Trophoblast cell (in vitro differentiated cells and primary cell): Measurements from ENCODE around the gene DSN1.

Experiments
- DNase-seq, 2 donors: peaks; one replicate each; pipeline ENCODE4 v3.0.0-alpha.2; 2016
- H2AFZ ChIP-seq: 2 replicates; pipeline ENCODE4 v1.6.1; 2013; ENCODE audit warnings: low read length, moderate library complexity, mild to moderate bottlenecking; ENCODE audit not compliant: insufficient read depth, poor library complexity
- H2AK5ac ChIP-seq: 2 replicates; pipeline ENCODE4 v1.6.1; 2013; ENCODE audit warnings: mild to moderate bottlenecking, low read length
- H2BK120ac ChIP-seq: 2 replicates; pipeline ENCODE4 v1.6.1; 2013; ENCODE audit warnings: low read length, mild to moderate bottlenecking, moderate library complexity; ENCODE audit not compliant: insufficient read depth, poor library complexity
- H2BK12ac ChIP-seq: 2 replicates; pipeline ENCODE4 v1.6.1; 2013; ENCODE audit warnings: mild to moderate bottlenecking, low read length, moderate library complexity
- H2BK5ac ChIP-seq: 2 replicates; pipeline ENCODE4 v1.6.1; 2013; ENCODE audit warnings: low read length, low read depth, moderate library complexity, mild to moderate bottlenecking; ENCODE audit not compliant: poor library complexity
- H3K14ac ChIP-seq: 2 replicates; pipeline ENCODE4 v1.6.1; 2013; ENCODE audit warnings: mild to moderate bottlenecking, low read length
- H3K18ac ChIP-seq: 2 replicates; pipeline ENCODE4 v1.6.1; 2013; ENCODE audit warnings: mild to moderate bottlenecking, low read length
- H3K23ac ChIP-seq: 2 replicates; pipeline ENCODE4 v1.6.1; 2013; ENCODE audit warnings: low read length
- H3K27ac ChIP-seq: 2 replicates; pipeline ENCODE4 v1.5.1; 2013; ENCODE audit warnings: low read depth, mild to moderate bottlenecking, inconsistent platforms, low read length, moderate library complexity
- H3K27me3 ChIP-seq: 2 replicates; pipeline ENCODE4 v1.6.1; 2013; ENCODE audit warnings: inconsistent platforms, mild to moderate bottlenecking, low read length, moderate library complexity; ENCODE audit not compliant: insufficient read depth
- H3K36me3 ChIP-seq, 2 experiments: 1 replicate in 1 of 2; 2 replicates in 1 of 2; pipeline ENCODE4 v1.6.1; 2013; ENCODE audit warnings: low read length in 2 of 2, mild to moderate bottlenecking in 2 of 2, moderate library complexity in 1 of 2; ENCODE audit not compliant: insufficient read depth in 2 of 2, control insufficient read depth in 1 of 2
- H3K4ac ChIP-seq: 2 replicates; pipeline ENCODE4 v1.6.1; 2013; ENCODE audit warnings: low read depth, mild to moderate bottlenecking, low read length, moderate library complexity
- H3K4me1 ChIP-seq, 2 experiments: 1 replicate in 1 of 2; 2 replicates in 1 of 2; pipeline ENCODE4 v1.6.1; 2013; ENCODE audit warnings: low read length in 2 of 2, mild to moderate bottlenecking in 2 of 2, moderate library complexity in 1 of 2; ENCODE audit not compliant: insufficient read depth in 2 of 2, control insufficient read depth in 1 of 2
- H3K4me2 ChIP-seq: 2 replicates; pipeline ENCODE4 v1.6.1; 2013; ENCODE audit warnings: inconsistent platforms, mild to moderate bottlenecking, low read length, moderate library complexity
- H3K4me3 ChIP-seq: 2 replicates; pipeline ENCODE4 v1.5.1; 2013; ENCODE audit warnings: mild to moderate bottlenecking, low read depth, low read length, inconsistent platforms
- H3K79me1 ChIP-seq: one replicate; pipeline ENCODE4 v1.6.1; 2013; ENCODE audit warnings: low read length
- H3K79me2 ChIP-seq: 2 replicates; pipeline ENCODE4 v1.6.1; 2013; ENCODE audit warnings: low read length, mild to moderate bottlenecking; ENCODE audit not compliant: control insufficient read depth, insufficient read depth, poor library complexity
- H3K9ac ChIP-seq: 2 replicates; pipeline ENCODE4 v1.6.1; 2013; ENCODE audit warnings: mild to moderate bottlenecking, low read length
- H3K9me3 ChIP-seq: 2 replicates; pipeline ENCODE4 v1.6.1; 2013; ENCODE audit warnings: low read depth, mild to moderate bottlenecking, control low read depth, inconsistent platforms, low read length; ENCODE audit not compliant: insufficient read depth
- H4K12ac ChIP-seq: 2 replicates; pipeline ENCODE4 v1.6.1; 2013; ENCODE audit warnings: low read depth, mild to moderate bottlenecking, low read length, moderate library complexity
- H4K8ac ChIP-seq: 2 replicates; pipeline ENCODE4 v1.6.1; 2013; ENCODE audit warnings: low read depth, mild to moderate bottlenecking, low read length, moderate library complexity
- H4K91ac ChIP-seq: one replicate; pipeline ENCODE4 v1.6.1; 2013; ENCODE audit warnings: low read depth, mild to moderate bottlenecking, low read length, moderate library complexity
- WGBS: extraction: QIAGEN DNeasy Blood & Tissue Kit; methylation state at CpG from one replicate; pipeline ENCODE4 v1.1.7; 2013; ENCODE audit warnings: missing lambda C conversion rate; ENCODE audit not compliant: insufficient read length, insufficient coverage; ENCODE audit errors: extremely low coverage; 5-methylcytosine and 5-hydroxymethylcytosine counted together

The DSN1 gene

DNA sequence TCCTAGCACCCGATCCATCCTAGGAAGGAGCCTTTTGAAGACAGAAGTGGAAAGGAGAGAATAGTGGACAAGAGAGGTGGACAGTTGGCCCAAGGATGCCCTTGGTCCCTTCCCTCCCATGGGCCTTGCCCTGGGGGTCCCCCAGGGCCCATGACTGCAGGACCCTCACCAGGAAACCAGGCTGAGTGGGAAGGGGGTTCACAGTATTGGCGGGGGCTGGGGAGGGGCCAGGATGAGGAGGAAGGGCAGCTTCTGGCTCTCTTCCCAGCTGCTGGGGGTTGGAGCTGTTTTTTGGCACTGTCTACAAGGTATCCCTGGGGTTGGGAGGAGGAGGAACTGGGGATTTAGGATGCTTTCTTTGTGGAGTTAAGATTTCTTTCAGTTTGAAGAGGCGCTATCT is 4.0 kb upstream of the DSN1 start:
- Histone ChIP-seq H3K27ac (no peak overlapping the region), H3K79me1 (peaks cover 9% of the 10 kb centered on the region), H3K79me2 (peaks cover 8% of the 10 kb centered on the region), H3K14ac (no peak overlapping the region), H2AK5ac (no peak overlapping the region), H4K12ac (no peak overlapping the region), H3K23ac (no peak overlapping the region), H3K4ac (no peak overlapping the region), H4K8ac (no peak overlapping the region), H3K4me3 (no peak overlapping the region), H3K4me1 (no peaks in the 10 kb centered on the region), H2BK5ac (no peak overlapping the region), H2BK120ac (no peak overlapping the region), H3K9ac (no peak overlapping the region), H2BK12ac (no peak overlapping the region), H3K9me3 (no peaks in the 10 kb centered on the region), H3K4me2 (no peak overlapping the region), H3K18ac (no peak overlapping the region), H3K36me3 (no peaks in the 10 kb centered on the region), H4K91ac (no peak overlapping the region), H3K27me3 (no peaks in the 10 kb centered on the region), H2AFZ (no peak overlapping the region)
- no peak for DNase-seq
- whole genome bisulfite sequencing: no CpG with 5 or more reads among the region's 3 CpGs

GRCh38 chr20:36777167-36777566 is 3.6 kb upstream of the DSN1 start:
- Histone ChIP-seq H3K9me3 (no peaks in the 10 kb centered on the region), H3K36me3 (no peaks in the 10 kb centered on the region), H2BK120ac (no peak overlapping the region), H3K27me3 (no peaks in the 10 kb centered on the region), H2BK5ac (no peak overlapping the region), H3K14ac (no peak overlapping the region), H2AK5ac (no peak overlapping the region), H3K23ac (no peak overlapping the region), H4K12ac (no peak overlapping the region), H2BK12ac (no peak overlapping the region), H3K27ac (no peak overlapping the region), H3K4me3 (no peak overlapping the region), H3K9ac (no peak overlapping the region), H4K91ac (no peak overlapping the region), H3K18ac (no peak overlapping the region), H3K4ac (no peak overlapping the region), H3K4me1 (no peaks in the 10 kb centered on the region), H3K4me2 (no peak overlapping the region), H4K8ac (no peak overlapping the region), H3K79me2 (peaks cover 8% of the 10 kb centered on the region), H3K79me1 (peaks cover 9% of the 10 kb centered on the region), H2AFZ (no peak overlapping the region)
- DNase-seq: no peak
- no CpG with 5 or more reads among the region's 3 CpGs for WGBS

DNA sequence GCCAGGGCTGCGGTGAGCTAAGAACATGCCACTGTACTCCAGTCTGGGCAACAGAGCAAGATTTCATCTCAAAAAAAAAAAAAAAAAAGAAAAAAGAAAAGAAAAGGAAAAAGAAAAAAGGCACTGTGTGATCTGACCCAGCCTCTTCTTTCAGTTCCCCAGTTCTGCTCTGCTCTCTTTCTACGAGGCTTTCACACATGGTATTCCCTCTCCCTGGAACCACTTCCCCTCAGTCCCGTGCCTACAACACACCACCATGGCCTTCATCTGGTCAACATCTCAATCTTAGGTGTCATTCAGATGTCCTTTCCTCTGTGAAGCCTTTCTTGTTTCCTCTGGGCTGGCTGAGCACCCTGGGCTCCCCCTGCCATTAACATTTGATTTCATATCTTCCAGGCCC is 2.3 kb upstream of the DSN1 start:
- Histone ChIP-seq H3K23ac (no peak overlapping the region), H3K14ac (no peak overlapping the region), H2BK12ac (no peak overlapping the region), H3K4me1 (no peaks in the 10 kb centered on the region), H3K36me3 (peaks cover 0 to under 1% of the 10 kb centered on the region in 2 experiments), H3K9me3 (no peaks in the 10 kb centered on the region), H3K79me2 (peaks cover 8% of the 10 kb centered on the region), H3K79me1 (peaks cover 9% of the 10 kb centered on the region), H3K27ac (no peak overlapping the region), H3K4me3 (no peak overlapping the region), H3K27me3 (no peaks in the 10 kb centered on the region), H2BK120ac (no peak overlapping the region), H3K4ac (no peak overlapping the region), H2BK5ac (no peak overlapping the region), H3K18ac (no peak overlapping the region), H2AFZ (no peak overlapping the region), H2AK5ac (no peak overlapping the region), H4K91ac (no peak overlapping the region), H3K9ac (no peak overlapping the region), H3K4me2 (no peak overlapping the region), H4K12ac (no peak overlapping the region), H4K8ac (no peak overlapping the region)
- DNase-seq: no peak
- no CpG with 5 or more reads among the region's 3 CpGs for WGBS

GRCh38 chr20:36775196-36775595 is 1.6 kb upstream of the DSN1 start:
- Histone ChIP-seq H2AFZ (no peak overlapping the region), H3K14ac (no peak overlapping the region), H2BK12ac (no peak overlapping the region), H2BK120ac (no peak overlapping the region), H3K4ac (no peak overlapping the region), H3K9me3 (no peaks in the 10 kb centered on the region), H3K4me3 (no peak overlapping the region), H4K8ac (no peak overlapping the region), H3K4me1 (no peaks in the 10 kb centered on the region), H3K79me1 (peaks cover 9% of the 10 kb centered on the region), H3K9ac (no peak overlapping the region), H3K79me2 (peaks cover 8% of the 10 kb centered on the region), H3K27ac (no peak overlapping the region), H4K91ac (no peak overlapping the region), H4K12ac (no peak overlapping the region), H3K18ac (no peak overlapping the region), H2AK5ac (no peak overlapping the region), H3K4me2 (no peak overlapping the region), H3K36me3 (peaks cover 3 to 5% of the 10 kb centered on the region in 2 experiments), H3K27me3 (no peaks in the 10 kb centered on the region), H3K23ac (no peak overlapping the region), H2BK5ac (no peak overlapping the region)
- no CpG with 5 or more reads among the region's 2 CpGs for WGBS
- no peak for DNase-seq
